ENCODE results near the gene STRAP. TPM values are rescaled to one million over a fixed set of nuclear protein-coding genes. Genes with fewer than 3 reads are reported as not detected.
"Not testable (repeated sequence)": the region's sequence is repeated elsewhere in the genome, so short reads cannot be mapped to it uniquely, and the experiment has no call there.

Gene STRAP
- total RNA-seq, 4 donors from 2014 or later, result 36.1 to 62.7 (median 45.1) TPM

- 57 to 62% methylated on average over 9 of the region's 9 CpGs for WGBS, 2 donors
- Histone ChIP-seq H3K27ac (no peak overlapping the region), H3K27me3 (no peaks in the 10 kb centered on the region), H3K4me1 (no peaks in the 10 kb centered on the region), H3K9me3 (no peaks in the 10 kb centered on the region), H3K36me3 (no peaks in the 10 kb centered on the region), H3K4me3 (no peak overlapping the region)
- DNase-seq (ENCODE audit: low spot score in 2 of 2), result no peak
- no peak for TF ChIP-seq POLR2A (IDR thresholded peaks at IDR 0.05)
- TF ChIP-seq, protein P1, sequence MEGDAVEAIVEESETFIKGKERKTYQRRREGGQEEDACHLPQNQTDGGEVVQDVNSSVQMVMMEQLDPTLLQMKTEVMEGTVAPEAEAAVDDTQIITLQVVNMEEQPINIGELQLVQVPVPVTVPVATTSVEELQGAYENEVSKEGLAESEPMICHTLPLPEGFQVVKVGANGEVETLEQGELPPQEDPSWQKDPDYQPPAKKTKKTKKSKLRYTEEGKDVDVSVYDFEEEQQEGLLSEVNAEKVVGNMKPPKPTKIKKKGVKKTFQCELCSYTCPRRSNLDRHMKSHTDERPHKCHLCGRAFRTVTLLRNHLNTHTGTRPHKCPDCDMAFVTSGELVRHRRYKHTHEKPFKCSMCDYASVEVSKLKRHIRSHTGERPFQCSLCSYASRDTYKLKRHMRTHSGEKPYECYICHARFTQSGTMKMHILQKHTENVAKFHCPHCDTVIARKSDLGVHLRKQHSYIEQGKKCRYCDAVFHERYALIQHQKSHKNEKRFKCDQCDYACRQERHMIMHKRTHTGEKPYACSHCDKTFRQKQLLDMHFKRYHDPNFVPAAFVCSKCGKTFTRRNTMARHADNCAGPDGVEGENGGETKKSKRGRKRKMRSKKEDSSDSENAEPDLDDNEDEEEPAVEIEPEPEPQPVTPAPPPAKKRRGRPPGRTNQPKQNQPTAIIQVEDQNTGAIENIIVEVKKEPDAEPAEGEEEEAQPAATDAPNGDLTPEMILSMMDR (IDR thresholded peaks at IDR 0.05), result no peak
- no peak for TF ChIP-seq EP300 (IDR thresholded peaks at IDR 0.05)
Observed at GRCh38 chr12:15863372-15863771, 18.8 kb upstream of the STRAP start.

DNA sequence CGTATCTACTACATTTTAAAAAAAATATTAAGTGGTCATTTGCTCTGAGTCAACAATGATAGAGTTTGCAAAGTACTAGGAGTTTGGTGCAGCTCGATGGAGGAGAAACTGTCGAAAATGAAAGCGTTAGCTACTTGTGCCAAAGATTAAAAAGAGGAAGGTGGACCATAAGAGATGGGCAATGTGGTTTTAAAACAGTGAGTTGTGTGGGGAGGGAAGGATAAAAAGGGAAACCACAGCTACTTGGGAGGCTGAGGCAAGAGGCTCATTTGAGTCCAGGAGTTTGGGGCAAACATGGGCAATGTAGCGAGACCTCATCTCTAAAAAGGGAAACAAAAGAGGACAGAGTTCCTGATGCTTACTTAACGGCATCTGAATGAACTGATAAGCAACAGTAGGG lies 18.2 kb upstream of the STRAP start:
- 82 to 83% methylated on average over 6 of the region's 6 CpGs for WGBS, 2 donors
- H3K27me3 ChIP-seq, result no peaks in the 10 kb centered on the region

DNA sequence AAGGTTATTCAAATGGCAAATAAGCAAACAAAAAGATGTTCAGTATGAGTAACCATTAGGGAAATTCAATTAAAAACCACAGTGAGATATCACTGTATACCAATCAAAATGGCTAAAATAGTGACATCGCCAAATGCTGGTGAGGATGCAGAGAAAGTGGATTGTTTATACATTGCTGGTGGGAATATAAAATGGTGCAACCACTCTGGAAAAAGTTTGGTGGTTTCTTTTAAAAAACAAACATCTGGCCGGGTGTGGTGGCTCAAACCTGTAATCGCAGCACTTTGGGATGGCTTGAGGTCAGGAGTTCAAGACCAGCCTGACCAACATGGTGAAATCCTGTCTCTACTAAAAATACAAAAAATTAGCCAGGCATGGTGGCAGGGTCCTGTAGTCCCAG lies 14.0 kb upstream of the STRAP start:
- H3K9me3 ChIP-seq, result no peaks in the 10 kb centered on the region
- H3K27me3 ChIP-seq, result no peaks in the 10 kb centered on the region
- H3K27ac ChIP-seq, result no peak overlapping the region
- TF ChIP-seq EP300 (IDR thresholded peaks at IDR 0.05) (no peak), POLR2A (IDR thresholded peaks at IDR 0.05) (no peak)
- TF ChIP-seq, protein P1 (IDR thresholded peaks at IDR 0.05), result no peak
- DNase-seq (ENCODE audit: low spot score in 2 of 2), result no peak
- H3K4me3 ChIP-seq, result no peak overlapping the region
- H3K36me3 ChIP-seq, result no peaks in the 10 kb centered on the region
- WGBS, 2 donors, result 87 to 89% methylated on average over 3 of the region's 3 CpGs
- H3K4me1 ChIP-seq, result no peaks in the 10 kb centered on the region

More for the DNA sequence above, 18.2 kb upstream of the STRAP start:
- DNase-seq (ENCODE audit: low spot score in 2 of 2), result no peak
- no peaks in the 10 kb centered on the region for H3K9me3 ChIP-seq
- TF ChIP-seq EP300 (IDR thresholded peaks at IDR 0.05) (peak in 1 of 2 donors; percentile 26), POLR2A (IDR thresholded peaks at IDR 0.05) (no peak)
- H3K4me1 ChIP-seq, result no peaks in the 10 kb centered on the region
- no peaks in the 10 kb centered on the region for H3K36me3 ChIP-seq
- H3K27ac ChIP-seq, result no peak overlapping the region
- no peak overlapping the region for H3K4me3 ChIP-seq

DNA sequence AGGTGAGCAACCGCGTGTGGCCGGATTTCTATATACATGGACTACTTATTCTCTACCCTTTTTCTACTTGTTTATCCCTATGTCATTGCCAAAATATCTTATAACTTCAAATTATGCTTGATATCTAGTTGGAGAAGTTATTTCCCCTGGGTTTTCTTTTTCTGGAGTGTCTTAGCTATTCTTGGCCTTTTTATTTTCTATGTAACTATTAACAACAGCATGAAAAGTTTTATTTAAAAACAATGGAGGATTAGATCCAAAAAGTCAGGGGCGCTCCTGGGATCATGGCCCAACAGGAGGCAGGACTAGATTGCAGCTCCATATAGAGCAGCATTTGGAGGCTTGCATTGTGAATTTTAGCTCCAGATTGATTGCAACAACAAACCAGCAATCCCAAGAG lies 8.6 kb upstream of the STRAP start:
- Histone ChIP-seq H3K27me3 (no peaks in the 10 kb centered on the region), H3K27ac (no peak overlapping the region), H3K4me3 (no peak overlapping the region), H3K9me3 (no peaks in the 10 kb centered on the region), H3K4me1 (no peaks in the 10 kb centered on the region), H3K36me3 (peaks cover 0 to 5% (median 0%) of the 10 kb centered on the region in 3 donors)
- 84 to 87% methylated on average over 4 of the region's 4 CpGs for WGBS, 2 donors
- TF ChIP-seq, protein P1 (IDR thresholded peaks at IDR 0.05), result no peak
- TF ChIP-seq POLR2A (IDR thresholded peaks at IDR 0.05), result no peak
- TF ChIP-seq EP300 (IDR thresholded peaks at IDR 0.05), result no peak
- DNase-seq (ENCODE audit: low spot score in 2 of 2), result no peak

DNA sequence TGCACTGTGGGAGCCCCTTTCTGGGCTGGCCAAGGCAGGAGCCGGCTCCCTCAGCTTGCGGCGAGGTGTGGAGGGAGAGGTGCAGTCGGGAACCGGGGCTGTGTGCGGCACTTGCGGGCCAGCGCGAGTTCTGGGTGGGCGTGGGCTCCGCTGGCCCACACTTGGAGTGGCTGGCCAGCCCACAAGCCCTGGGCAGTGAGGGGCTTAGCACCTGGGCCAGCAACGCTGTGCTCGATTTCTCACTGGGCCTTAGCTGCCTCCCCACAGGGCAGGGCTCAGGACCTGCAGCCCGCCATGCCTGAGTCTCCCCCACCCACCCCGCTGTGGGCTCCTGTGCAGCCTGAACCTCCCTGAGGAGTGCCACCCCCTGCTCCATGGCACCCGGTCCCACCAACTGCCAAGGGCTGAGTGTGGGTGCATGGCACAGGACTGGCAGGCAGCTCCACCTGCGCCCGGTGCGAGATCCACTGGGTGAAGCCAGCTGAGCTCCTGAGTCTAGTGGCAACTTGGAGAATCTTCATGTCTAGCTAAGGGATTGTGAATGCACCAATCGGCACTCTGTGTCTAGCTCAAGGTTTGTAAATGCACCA lies 7.5 kb upstream of the STRAP start:
- not testable (repeated sequence) for DNase-seq (ENCODE audit: low spot score in 2 of 2); H3K27me3 ChIP-seq; H3K9me3 ChIP-seq; H3K36me3 ChIP-seq; H3K27ac ChIP-seq; H3K4me1 ChIP-seq; H3K4me3 ChIP-seq
- WGBS, 2 donors, result 93 to 98% methylated on average over 12 to 19 of the region's 20 CpGs

DNA sequence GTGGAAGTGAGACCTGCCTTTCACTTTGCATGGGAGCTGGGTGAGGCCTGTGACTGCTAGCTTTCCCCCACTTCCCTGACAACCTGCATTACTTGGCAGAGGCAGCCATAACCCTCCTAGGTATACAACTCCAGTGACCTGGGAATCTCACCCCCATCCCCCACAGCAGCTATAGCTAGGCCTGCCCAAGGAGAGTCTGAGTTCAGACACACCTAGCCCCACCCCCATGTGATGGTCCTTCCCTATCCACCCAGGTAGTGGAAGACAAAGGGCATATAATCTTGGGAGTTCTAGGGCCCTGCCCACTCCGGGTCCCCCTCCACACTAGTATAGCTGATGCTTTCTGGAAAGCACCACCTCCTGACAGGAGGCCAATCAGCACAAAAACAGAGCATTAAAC lies 6.3 kb upstream of the STRAP start:
- no peak for DNase-seq (ENCODE audit: low spot score in 2 of 2)
- Histone ChIP-seq H3K9me3 (no peaks in the 10 kb centered on the region), H3K4me3 (no peak overlapping the region), H3K27ac (no peak overlapping the region), H3K27me3 (no peaks in the 10 kb centered on the region), H3K4me1 (no peaks in the 10 kb centered on the region), H3K36me3 (peaks cover 0 to 5% (median 0%) of the 10 kb centered on the region in 3 donors)
- TF ChIP-seq POLR2A (IDR thresholded peaks at IDR 0.05) (no peak), EP300 (IDR thresholded peaks at IDR 0.05) (no peak)
- TF ChIP-seq, protein P1 (IDR thresholded peaks at IDR 0.05), result no peak
- 86 to 100% methylated on average over 1 of the region's 1 CpG for WGBS, 2 donors

Measured in tibial nerve (tissue), 4 donors.